AG09309 (cell line): Measurements from ENCODE around the gene PLXNA4.

Experiments
- DNase-seq: peaks from one replicate; pipeline ENCODE4 v3.0.0-alpha.2; 2010; ENCODE audit warnings: low read depth
- H3K4me3 ChIP-seq: 2 replicates; pipeline ENCODE4 v1.5.1; 2011; ENCODE audit warnings: mild to moderate bottlenecking, low read depth, low read length, moderate library complexity; ENCODE audit not compliant: control insufficient read depth
- TF ChIP-seq, protein P1 (sequence below): IDR thresholded peaks from 2 replicates; pipeline ENCODE4 v1.5.1; 2011; ENCODE audit warnings: mild to moderate bottlenecking, low read depth, low read length, inconsistent platforms; ENCODE audit not compliant: insufficient read depth, control insufficient read depth; ENCODE audit errors: missing control alignments

PLXNA4 gene

DNA sequence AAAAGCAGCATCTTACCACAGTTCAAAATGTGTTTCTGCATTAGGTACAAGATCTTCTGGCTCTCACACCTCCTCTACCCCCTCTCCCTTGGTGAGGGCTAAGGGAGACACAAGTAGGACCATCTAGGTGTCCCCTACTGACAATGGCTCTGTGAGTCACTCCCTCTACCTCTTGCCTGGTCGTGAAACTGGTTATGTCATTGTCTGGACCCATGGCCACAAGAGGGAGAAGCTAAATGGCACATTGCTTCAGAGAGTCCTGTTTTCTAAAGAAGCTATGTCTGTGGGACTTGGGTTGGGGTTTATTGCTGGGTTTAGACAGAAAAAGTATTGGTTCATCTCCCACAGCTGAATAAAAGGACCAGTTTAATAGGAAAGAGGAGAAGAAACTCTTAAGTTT, 4.0 kb upstream of the PLXNA4 start:
- TF ChIP-seq, protein P1, sequence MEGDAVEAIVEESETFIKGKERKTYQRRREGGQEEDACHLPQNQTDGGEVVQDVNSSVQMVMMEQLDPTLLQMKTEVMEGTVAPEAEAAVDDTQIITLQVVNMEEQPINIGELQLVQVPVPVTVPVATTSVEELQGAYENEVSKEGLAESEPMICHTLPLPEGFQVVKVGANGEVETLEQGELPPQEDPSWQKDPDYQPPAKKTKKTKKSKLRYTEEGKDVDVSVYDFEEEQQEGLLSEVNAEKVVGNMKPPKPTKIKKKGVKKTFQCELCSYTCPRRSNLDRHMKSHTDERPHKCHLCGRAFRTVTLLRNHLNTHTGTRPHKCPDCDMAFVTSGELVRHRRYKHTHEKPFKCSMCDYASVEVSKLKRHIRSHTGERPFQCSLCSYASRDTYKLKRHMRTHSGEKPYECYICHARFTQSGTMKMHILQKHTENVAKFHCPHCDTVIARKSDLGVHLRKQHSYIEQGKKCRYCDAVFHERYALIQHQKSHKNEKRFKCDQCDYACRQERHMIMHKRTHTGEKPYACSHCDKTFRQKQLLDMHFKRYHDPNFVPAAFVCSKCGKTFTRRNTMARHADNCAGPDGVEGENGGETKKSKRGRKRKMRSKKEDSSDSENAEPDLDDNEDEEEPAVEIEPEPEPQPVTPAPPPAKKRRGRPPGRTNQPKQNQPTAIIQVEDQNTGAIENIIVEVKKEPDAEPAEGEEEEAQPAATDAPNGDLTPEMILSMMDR = no peak
- DNase-seq = no peak
- no peak overlapping the region for H3K4me3 ChIP-seq

- no peak for DNase-seq
- TF ChIP-seq, protein P1 = no peak
- no peak overlapping the region for H3K4me3 ChIP-seq
Observed at GRCh38 chr7:132579260-132579899, 3.1 kb upstream of the PLXNA4 start.

- TF ChIP-seq, protein P1 = no peak
- no peak overlapping the region for H3K4me3 ChIP-seq
- DNase-seq = no peak
Observed at GRCh38 chr7:132578826-132579225, 2.6 kb upstream of the PLXNA4 start.

- no peak overlapping the region for H3K4me3 ChIP-seq
- DNase-seq = no peak
Observed at GRCh38 chr7:132578050-132578370, 1.7 kb upstream of the PLXNA4 start.

DNA sequence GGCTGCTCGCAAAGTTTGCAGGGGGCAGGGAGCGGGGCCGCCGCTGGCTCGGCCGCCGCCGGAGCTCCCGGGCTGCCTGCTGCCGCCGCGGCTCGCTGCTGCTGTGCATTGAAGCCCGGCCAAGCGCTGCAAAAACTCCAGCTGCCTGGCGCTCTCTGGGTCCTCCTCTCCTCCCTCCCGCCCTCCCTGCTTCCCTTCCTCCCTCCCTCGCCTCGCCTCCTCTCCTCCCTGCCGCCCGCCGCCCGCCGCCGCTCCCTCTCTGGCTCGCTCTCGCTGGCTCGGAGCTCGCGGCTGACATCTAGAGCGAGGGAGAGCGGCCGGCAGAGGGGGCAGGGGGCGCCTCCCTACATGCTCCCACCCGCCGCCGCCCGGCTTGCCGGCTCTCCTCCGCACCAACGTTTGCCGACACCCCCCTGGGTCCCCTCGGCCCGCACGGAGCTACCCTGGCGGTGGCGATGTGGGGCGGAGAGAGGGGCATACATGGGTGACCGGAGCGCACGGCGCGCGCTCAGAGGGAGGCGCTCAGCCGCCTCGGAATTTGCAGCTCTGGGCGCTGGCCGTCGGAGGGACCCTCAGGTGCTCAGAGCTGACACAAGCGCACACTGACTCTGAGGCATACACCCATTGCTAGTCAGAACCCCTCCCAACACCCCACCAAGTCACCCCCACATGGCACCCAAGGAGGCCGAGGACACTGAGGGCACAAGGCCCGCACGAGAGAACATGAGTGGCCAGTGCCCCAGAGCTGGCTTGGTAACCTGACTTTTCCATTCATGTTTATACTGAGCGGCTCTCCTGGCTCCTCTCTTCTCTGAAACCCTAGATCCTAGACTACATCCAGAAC, 1.2 kb upstream of the PLXNA4 start:
- TF ChIP-seq, protein P1 = no peak
- H3K4me3 ChIP-seq = peak overlapping the region; percentile 1; the same call in 1 of the 2 replicates
- DNase-seq = peak; percentile 11

More at GRCh38 chr7:132578050-132578370, 1.7 kb upstream of the PLXNA4 start:
- TF ChIP-seq, protein P1 = no peak

DNA sequence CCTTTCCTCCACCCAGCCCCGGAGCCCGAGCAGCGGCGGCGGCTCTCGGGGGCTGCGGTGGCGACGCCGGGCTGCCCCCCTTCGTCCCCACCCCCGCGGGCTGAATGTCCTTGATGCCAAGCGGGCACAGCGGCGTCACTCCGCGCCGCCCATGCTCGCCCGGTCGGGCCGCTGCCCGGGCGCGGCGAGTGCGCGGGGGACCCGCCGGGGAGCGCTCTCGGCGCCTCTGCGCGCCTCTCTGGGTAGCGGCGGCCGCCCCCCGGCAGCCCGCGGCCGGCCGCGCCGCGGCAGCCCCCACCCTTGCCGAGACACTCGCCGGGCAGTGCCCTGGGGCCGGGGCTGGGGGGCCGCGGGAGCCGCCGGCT, 433 bp upstream of the PLXNA4 start:
- H3K4me3 ChIP-seq = peak overlapping the region; percentile 46
- TF ChIP-seq, protein P1 = no peak
- DNase-seq = no peak
